Measurements from ENCODE around the gene CYS1. TPM values are rescaled to one million over a fixed set of nuclear protein-coding genes. Genes with fewer than 3 reads are reported as not detected.
A peak's percentile ranks its signal among the peaks of the same experiment; 100 is the strongest.

CYS1 gene
- total and polyA plus RNA-seq, 2 of the 13 experiments (the other 11 are each of a cell fraction or from before 2014, with no cell fraction given), result 0.04 TPM; not detected in 1

- TF ChIP-seq TFDP2 (CRISPR knock-in tag; IDR thresholded peaks at IDR 0.05), result 0 out of 2 replicates have a peak, but pooled peaks have one; percentile 17
- TF ChIP-seq ZMYM3 (CRISPR knock-in tag; IDR thresholded peaks at IDR 0.05), result 0 out of 2 replicates have a peak, but pooled peaks have one; percentile 30
- peak; percentile 38; the same call in 1 of the 2 replicates for TF ChIP-seq ARID5B (CRISPR knock-in tag; IDR thresholded peaks at IDR 0.05)
- TF ChIP-seq ZNF580 (CRISPR knock-in tag; IDR thresholded peaks at IDR 0.05; ENCODE audit: borderline replicate concordance, low read depth), result peak; percentile 63; the same call in 1 of the 2 replicates
- 0 out of 2 replicates have a peak, but pooled peaks have one; percentile 25 for TF ChIP-seq ZNF737 (CRISPR knock-in tag; IDR thresholded peaks at IDR 0.05; ENCODE audit: borderline replicate concordance)
- no peak for TF ChIP-seq ZNF331 (CRISPR knock-in tag; IDR thresholded peaks at IDR 0.05)
- TF ChIP-seq ZNF549 (CRISPR knock-in tag; IDR thresholded peaks at IDR 0.05), result no peak
- TF ChIP-seq IKZF4 (CRISPR knock-in tag; IDR thresholded peaks at IDR 0.05; ENCODE audit: borderline replicate concordance, low read depth, not compliant biosample characterization), result no peak
- no peak for TF ChIP-seq STAG1 (CRISPR knock-in tag; IDR thresholded peaks at IDR 0.05)
- 0 out of 4 replicates have a peak, but pooled peaks of 1 of the 2 experiments have one; percentile 30 for TF ChIP-seq NR2F1 (CRISPR knock-in tag; IDR thresholded peaks at IDR 0.05)
- TF ChIP-seq ZNF441 (CRISPR knock-in tag; IDR thresholded peaks at IDR 0.05; ENCODE audit: borderline replicate concordance), result peak; percentile 46; the same call in 1 of the 2 replicates
- 0 out of 2 replicates have a peak, but pooled peaks have one; percentile 32 for TF ChIP-seq FOXA3 (CRISPR knock-in tag; IDR thresholded peaks at IDR 0.05)
- TF ChIP-seq JUND (CRISPR knock-in tag; IDR thresholded peaks at IDR 0.05), result peak; percentile 23; the same call in 1 of the 2 replicates
- no peak for TF ChIP-seq KLF15 (CRISPR knock-in tag; IDR thresholded peaks at IDR 0.05; ENCODE audit: borderline replicate concordance)
- no peak for TF ChIP-seq ZNF543 (CRISPR knock-in tag; IDR thresholded peaks at IDR 0.05)
- TF ChIP-seq KDM5B (CRISPR knock-in tag; IDR thresholded peaks at IDR 0.05; ENCODE audit: borderline replicate concordance), result peak; percentile 58; the same call in 1 of the 2 replicates
- no peak for TF ChIP-seq ZEB1 (IDR thresholded peaks at IDR 0.05; ENCODE audit: insufficient replicate concordance, low read depth)
- no peak for TF ChIP-seq ELF4 (CRISPR knock-in tag; IDR thresholded peaks at IDR 0.05; ENCODE audit: borderline replicate concordance)
- TF ChIP-seq ZNF17 (CRISPR knock-in tag; IDR thresholded peaks at IDR 0.05), result 0 out of 2 replicates have a peak, but pooled peaks have one; percentile 44
- TF ChIP-seq ZNF552 (CRISPR knock-in tag; IDR thresholded peaks at IDR 0.05; ENCODE audit: borderline replicate concordance), result no peak
- peak; percentile 45; the same call in 1 of the 2 replicates for TF ChIP-seq BORCS8-MEF2B (CRISPR knock-in tag; IDR thresholded peaks at IDR 0.05)
- 0 out of 2 replicates have a peak, but pooled peaks have one; percentile 40 for TF ChIP-seq ZZZ3 (CRISPR knock-in tag; IDR thresholded peaks at IDR 0.05; ENCODE audit: borderline replicate concordance)
- peak; percentile 45; the same call in 1 of the 2 replicates for TF ChIP-seq KAT8 (CRISPR knock-in tag; IDR thresholded peaks at IDR 0.05)
Observed at GRCh38 chr2:10009811-10010781, 70.1 kb downstream of the CYS1 start (continued).

Measured in HepG2 (cell line).